Astrocyte (in vitro differentiated cells and primary cell): ENCODE data around the gene DGAT2.

ENCODE experiments used
- CTCF ChIP-seq: IDR thresholded peaks from 2 replicates; pipeline ENCODE4 v1.5.1; 2011; ENCODE audit warnings: low read depth, mild to moderate bottlenecking, inconsistent platforms, low read length, moderate library complexity; ENCODE audit not compliant: insufficient read depth
- EZH2 ChIP-seq: IDR thresholded peaks from 2 replicates; pipeline ENCODE4 v1.6.1; 2012; ENCODE audit warnings: mild to moderate bottlenecking, low read length, inconsistent platforms; ENCODE audit not compliant: insufficient read depth

DNA sequence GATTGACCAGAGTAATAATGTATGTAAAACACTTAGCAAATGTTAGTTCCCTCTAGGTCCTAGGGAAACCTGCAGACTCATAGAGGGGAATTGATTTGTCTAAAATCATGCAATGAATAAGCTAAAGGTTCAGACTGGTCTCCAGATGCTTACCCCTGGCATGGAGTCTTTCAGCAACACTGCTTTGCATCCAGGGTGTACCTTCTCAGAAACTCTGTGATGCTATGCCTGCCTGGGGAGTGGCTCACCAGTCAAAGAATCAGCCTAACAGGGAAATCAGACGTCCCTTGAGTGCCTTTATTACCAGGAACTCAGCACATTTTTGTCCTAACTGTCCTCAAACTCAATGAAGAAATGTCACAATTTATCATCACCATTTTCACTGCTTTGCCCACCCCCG, 40.5 kb downstream of the DGAT2 start:
- TF ChIP-seq CTCF: no peak
- TF ChIP-seq EZH2: no peak
